Thyroid gland (tissue), 4 donors: Measurements from ENCODE around the gene ACBD5. TPM values are rescaled to one million over a fixed set of nuclear protein-coding genes. Genes with fewer than 3 reads are reported as not detected.
A peak's percentile ranks its signal among the peaks of the same experiment; 100 is the strongest.

Source experiments
- DNase-seq, 2 donors: peaks; one replicate each; pipeline ENCODE4 v3.0.0-alpha.2; 2019
- H3K27ac ChIP-seq, 3 donors: fragments of 200-600 bp; sonication (generic); 1 replicate in 2 of 3; 2 replicates in 1 of 3; pipeline ENCODE4 v1.5.1; 2016 to 2019; ENCODE audit warnings: mild to moderate bottlenecking in 1 of 3, moderate library complexity in 1 of 3
- H3K27me3 ChIP-seq: fragments of 200-600 bp; sonication (generic); one replicate; pipeline ENCODE4 v1.5.1; 2019
- H3K36me3 ChIP-seq, 2 donors: fragments of 200-600 bp; sonication (generic); one replicate each; pipeline ENCODE4 v1.5.1; 2016 to 2019
- H3K4me1 ChIP-seq, 2 donors: fragments of 200-600 bp; sonication (generic); one replicate each; pipeline ENCODE4 v1.5.1; 2017 to 2019
- H3K4me3 ChIP-seq, 3 donors: fragments of 200-600 bp; sonication (generic); replicated peaks in 1 of 3; 1 replicate in 2 of 3; 2 replicates in 1 of 3; pipeline ENCODE4 v1.5.1; 2016; ENCODE audit warnings: mild to moderate bottlenecking in 1 of 3
- H3K9me3 ChIP-seq: fragments of 200-600 bp; sonication (generic); one replicate; pipeline ENCODE4 v1.5.1; 2017
- CTCF ChIP-seq, 6 experiments: fragments of 200-600 bp in 3 of 6; fragments of 450-650 bp in 3 of 6; sonication (generic) in 3 of 6; IDR thresholded peaks; one replicate each; pipeline ENCODE4 v1.5.1; 2016 to 2019; ENCODE audit warnings: antibody characterized with exemption in 6 of 6, mild to moderate bottlenecking in 2 of 6, inconsistent platforms in 1 of 6, moderate library complexity in 1 of 6
- POLR2A ChIP-seq, 2 donors: fragments of 450-650 bp; IDR thresholded peaks; one replicate each; pipeline ENCODE4 v1.6.1; 2017; ENCODE audit warnings: antibody characterized with exemption in 2 of 2, mild to moderate bottlenecking in 2 of 2, moderate library complexity in 1 of 2
- WGBS, 2 donors: methylation state at CpG; one replicate each; pipeline ENCODE4 v1.1.5; 2017; 5-methylcytosine and 5-hydroxymethylcytosine counted together
- intact Hi-C: fragments of 100-400 bp; cut with DNase I; formaldehyde crosslinking; loops from one replicate; pipeline ENCODE4 v1.15.1; 2023
- total RNA-seq, 4 donors: library from RNA; depleted of rRNA; stranded (reverse); fragments of >200 nt; gene quantifications; one replicate each; pipeline ENCODE4 v1.2.3, GENCODE V29; 2016

Gene ACBD5
- total RNA-seq, 4 donors from 2014 or later = 36.5 to 43.5 (median 41.2) TPM

- no peaks in the 10 kb centered on the region for H3K27me3 ChIP-seq
- WGBS, 2 donors = 19 to 23% methylated on average over 44 of the region's 63 CpGs
- no peaks in the 10 kb centered on the region for H3K4me1 ChIP-seq
- H3K4me3 ChIP-seq = peak overlapping the region in 2 of 3 donors; percentile 48 to 68
- DNase-seq = peak; percentile 77 to 80
- peak; percentile 36 to 56 for TF ChIP-seq POLR2A (IDR thresholded peaks at IDR 0.05)
- peak; percentile 24 to 96 (median 66) for TF ChIP-seq CTCF (IDR thresholded peaks at IDR 0.05)
- no peaks in the 10 kb centered on the region for H3K9me3 ChIP-seq
- peak overlapping the region; percentile 71 to 82 (median 76) for H3K27ac ChIP-seq
- intact Hi-C loops = no loop called here
- H3K36me3 ChIP-seq = no peaks in the 10 kb centered on the region
These were observed 11.8 kb upstream of the ACBD5 start for GRCh38 chr10:27252267-27253000.

- Histone ChIP-seq H3K9me3 (no peaks in the 10 kb centered on the region), H3K27me3 (no peaks in the 10 kb centered on the region), H3K36me3 (no peaks in the 10 kb centered on the region), H3K27ac (no peak overlapping the region), H3K4me3 (no peak overlapping the region), H3K4me1 (no peaks in the 10 kb centered on the region)
- no peak for TF ChIP-seq CTCF (IDR thresholded peaks at IDR 0.05)
- no peak for TF ChIP-seq POLR2A (IDR thresholded peaks at IDR 0.05)
- DNase-seq = no peak
- intact Hi-C loops = no loop called here
- WGBS, 2 donors = 94 to 97% methylated on average over 14 of the region's 14 CpGs
These were observed 11.0 kb upstream of the ACBD5 start for GRCh38 chr10:27251554-27251953.

- no peak for TF ChIP-seq CTCF (IDR thresholded peaks at IDR 0.05)
- TF ChIP-seq POLR2A (IDR thresholded peaks at IDR 0.05) = no peak
- no peak for DNase-seq
- no peak overlapping the region for H3K4me3 ChIP-seq
- intact Hi-C loops = no loop called here
- H3K36me3 ChIP-seq = no peaks in the 10 kb centered on the region
- H3K4me1 ChIP-seq = peaks cover 0 to 3% of the 10 kb centered on the region in 2 donors
- WGBS, 2 donors = 51 to 73% methylated on average over 4 of the region's 4 CpGs
- H3K27ac ChIP-seq = no peak overlapping the region
- H3K9me3 ChIP-seq = no peaks in the 10 kb centered on the region
- H3K27me3 ChIP-seq = no peaks in the 10 kb centered on the region
These were observed 7.6 kb upstream of the ACBD5 start for GRCh38 chr10:27248215-27248614.

GRCh38 chr10:27247441-27247840 lies 6.8 kb upstream of the ACBD5 start:
- DNase-seq = peak; percentile 60 to 75
- Histone ChIP-seq H3K4me1 (peaks cover 0 to 5% of the 10 kb centered on the region in 2 donors), H3K9me3 (no peaks in the 10 kb centered on the region), H3K27ac (peak overlapping the region in 1 of 3 donors; percentile 17), H3K4me3 (no peak overlapping the region), H3K27me3 (no peaks in the 10 kb centered on the region), H3K36me3 (no peaks in the 10 kb centered on the region)
- TF ChIP-seq CTCF (IDR thresholded peaks at IDR 0.05) (no peak), POLR2A (IDR thresholded peaks at IDR 0.05) (no peak)
- 43 to 56% methylated on average over 3 of the region's 3 CpGs for WGBS, 2 donors
- intact Hi-C loops = no loop called here

GRCh38 chr10:27247006-27247405 lies 6.4 kb upstream of the ACBD5 start:
- Histone ChIP-seq H3K36me3 (no peaks in the 10 kb centered on the region), H3K4me3 (no peak overlapping the region), H3K9me3 (no peaks in the 10 kb centered on the region), H3K27ac (peak overlapping the region in 1 of 3 donors; percentile 17), H3K27me3 (no peaks in the 10 kb centered on the region), H3K4me1 (peaks cover 0 to 5% of the 10 kb centered on the region in 2 donors)
- TF ChIP-seq POLR2A (IDR thresholded peaks at IDR 0.05) (no peak), CTCF (IDR thresholded peaks at IDR 0.05) (no peak)
- WGBS, 2 donors = 87 to 90% methylated on average over 5 of the region's 5 CpGs
- intact Hi-C loops = no loop called here
- DNase-seq = no peak
